ENCODE results near the gene EZR. TPM values are rescaled to one million over a fixed set of nuclear protein-coding genes. Genes with fewer than 3 reads are reported as not detected.

EZR gene
- total and polyA plus RNA-seq, 9 of the 15 experiments (the other 6 are each of a cell fraction or from before 2014, with no cell fraction given), result 36.5 to 162 (median 104) TPM

DNA sequence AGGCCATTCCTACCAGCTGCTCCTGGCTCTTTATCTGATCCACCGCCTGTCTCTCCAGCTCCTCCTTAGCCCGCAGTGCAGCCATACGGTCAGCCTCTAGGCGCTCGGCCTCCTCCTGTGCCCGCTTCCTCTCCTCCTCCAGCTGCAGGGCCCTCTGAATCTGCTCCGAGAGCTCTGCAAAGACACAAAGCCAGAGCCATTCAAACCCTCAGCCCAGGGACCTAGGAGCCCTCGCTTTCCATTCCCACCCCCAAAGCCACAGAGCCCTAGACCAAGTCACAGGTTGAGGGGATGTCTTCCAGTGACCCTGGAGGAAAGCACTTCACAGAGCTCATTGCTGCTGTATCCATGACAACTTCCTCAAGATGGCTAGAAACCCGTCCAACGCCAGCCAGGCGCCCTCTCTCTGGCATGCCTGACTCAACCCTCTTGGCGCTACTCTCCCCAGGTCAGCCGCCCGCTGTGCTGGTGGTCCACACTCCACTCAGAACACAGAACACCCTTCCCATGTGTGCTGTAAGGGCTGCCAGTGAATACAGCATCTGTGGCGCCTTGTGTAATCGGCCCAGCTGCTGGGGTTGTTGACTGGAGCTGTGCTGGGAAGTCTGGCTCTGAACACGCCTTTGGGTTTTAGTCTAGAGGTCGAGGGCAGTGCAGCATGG is 49.3 kb downstream of the EZR start:
- intact Hi-C loops (cut with micrococcal nuclease), result no loop called here
- no peak overlapping the region for H3K4me3 ChIP-seq
- CTCF ChIA-PET (ENCODE audit: low intra/inter-chr PET ratio), result no interaction called here

More for the DNA sequence above, 49.3 kb downstream of the EZR start:
- Histone ChIP-seq H4K20me1 (replicated peaks; ENCODE audit: control insufficient read depth, insufficient read depth, low read length) (no peaks in the 10 kb centered on the region), H3K9me1 (ENCODE audit: control insufficient read depth, insufficient read depth, low read length) (no peaks in the 10 kb centered on the region), H3K27me3 (ENCODE audit: control insufficient read depth in 2 of 2, insufficient read depth in 2 of 2, low read length in 2 of 2) (no peaks in the 10 kb centered on the region), H3K9ac (ENCODE audit: insufficient read depth in 1 of 2, low read depth in 2 of 2, low read length in 2 of 2) (no peak overlapping the region), H3K27ac (ENCODE audit: extremely low read depth, low read depth, low read length) (no peak overlapping the region), H3K4me1 (replicated peaks in 1 of 2; ENCODE audit: control insufficient read depth in 2 of 2, insufficient read depth in 2 of 2, low read length in 2 of 2) (peaks cover 0 to 4% of the 10 kb centered on the region in 2 experiments; a peak in 1 of 5 replicates), H3K4me2 (ENCODE audit: insufficient read depth, low read length) (no peak overlapping the region), H3K36me3 (ENCODE audit: control insufficient read depth, insufficient read depth, low read length) (peaks cover 100% of the 10 kb centered on the region), H2AFZ (ENCODE audit: low read depth, low read length) (no peak overlapping the region), H3K9me3 (replicated peaks; ENCODE audit: control insufficient read depth, insufficient read depth, low read depth, low read length) (no peaks in the 10 kb centered on the region), H3K79me2 (ENCODE audit: control insufficient read depth, insufficient read depth, low read length) (no peaks in the 10 kb centered on the region)
- FAIRE-seq (no peak), DNase-seq (ENCODE audit: extremely low read depth in 1 of 4, low spot score in 3 of 4) (no peak), ATAC-seq (no peak)
- 96% methylated on average over 18 of the region's 18 CpGs for WGBS (ENCODE audit: insufficient coverage, low coverage, missing lambda C conversion rate)
- TF ChIP-seq, protein P1, sequence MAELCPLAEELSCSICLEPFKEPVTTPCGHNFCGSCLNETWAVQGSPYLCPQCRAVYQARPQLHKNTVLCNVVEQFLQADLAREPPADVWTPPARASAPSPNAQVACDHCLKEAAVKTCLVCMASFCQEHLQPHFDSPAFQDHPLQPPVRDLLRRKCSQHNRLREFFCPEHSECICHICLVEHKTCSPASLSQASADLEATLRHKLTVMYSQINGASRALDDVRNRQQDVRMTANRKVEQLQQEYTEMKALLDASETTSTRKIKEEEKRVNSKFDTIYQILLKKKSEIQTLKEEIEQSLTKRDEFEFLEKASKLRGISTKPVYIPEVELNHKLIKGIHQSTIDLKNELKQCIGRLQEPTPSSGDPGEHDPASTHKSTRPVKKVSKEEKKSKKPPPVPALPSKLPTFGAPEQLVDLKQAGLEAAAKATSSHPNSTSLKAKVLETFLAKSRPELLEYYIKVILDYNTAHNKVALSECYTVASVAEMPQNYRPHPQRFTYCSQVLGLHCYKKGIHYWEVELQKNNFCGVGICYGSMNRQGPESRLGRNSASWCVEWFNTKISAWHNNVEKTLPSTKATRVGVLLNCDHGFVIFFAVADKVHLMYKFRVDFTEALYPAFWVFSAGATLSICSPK (IDR thresholded peaks at IDR 0.05; ENCODE audit: borderline replicate concordance), result no peak
- TF ChIP-seq, protein P2, sequence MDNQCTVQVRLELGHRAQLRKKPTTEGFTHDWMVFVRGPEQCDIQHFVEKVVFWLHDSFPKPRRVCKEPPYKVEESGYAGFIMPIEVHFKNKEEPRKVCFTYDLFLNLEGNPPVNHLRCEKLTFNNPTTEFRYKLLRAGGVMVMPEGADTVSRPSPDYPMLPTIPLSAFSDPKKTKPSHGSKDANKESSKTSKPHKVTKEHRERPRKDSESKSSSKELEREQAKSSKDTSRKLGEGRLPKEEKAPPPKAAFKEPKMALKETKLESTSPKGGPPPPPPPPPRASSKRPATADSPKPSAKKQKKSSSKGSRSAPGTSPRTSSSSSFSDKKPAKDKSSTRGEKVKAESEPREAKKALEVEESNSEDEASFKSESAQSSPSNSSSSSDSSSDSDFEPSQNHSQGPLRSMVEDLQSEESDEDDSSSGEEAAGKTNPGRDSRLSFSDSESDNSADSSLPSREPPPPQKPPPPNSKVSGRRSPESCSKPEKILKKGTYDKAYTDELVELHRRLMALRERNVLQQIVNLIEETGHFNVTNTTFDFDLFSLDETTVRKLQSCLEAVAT (IDR thresholded peaks at IDR 0.05), result no peak
- TF ChIP-seq L3MBTL2 (IDR thresholded peaks at IDR 0.05) (no peak), ZNF133 (CRISPR knock-in tag; IDR thresholded peaks at IDR 0.05) (no peak), ZBTB33 (CRISPR knock-in tag; IDR thresholded peaks at IDR 0.05) (0 out of 2 replicates have a peak, but pooled peaks have one; percentile 37), POLR2G (IDR thresholded peaks at IDR 0.05; ENCODE audit: low read depth, low read length) (peak; percentile 51)
- in situ Hi-C loops (cut with MboI), result no loop called here
- BruUV-seq (replicated peaks), result no TSS peak
- POLR2A ChIA-PET, result interaction anchor here (0.6 to 1.5 kb wide), 4 partner anchors 10 to 230 kb away, joined by 3 to 6 read pairs (median 4); partner anchors contain the start of gene RSPH3
